ENCODE results near the gene RNF144B.

GRCh38 chr6:18493382-18493891 lies 106.3 kb downstream of the RNF144B start:
- TF ChIP-seq POLR2AphosphoS5 (IDR thresholded peaks at IDR 0.05; ENCODE audit: low read depth, low read length) (no peak), TAF1 (IDR thresholded peaks at IDR 0.05; ENCODE audit: borderline replicate concordance, low read depth, low read length) (no peak)

All from GM12892 (cell line).